NCI-H2081 (cell line): ENCODE data around the gene ALKBH2.

Experiments
- DNase-seq, 2 experiments: peaks; one replicate each; lab custom pipeline; 2025; lab: John Stamatoyannopoulos, UW

ALKBH2 gene

GRCh38 chr12:109113661-109114321 lies 20.5 kb upstream of the ALKBH2 start:
- no peak for DNase-seq

DNA sequence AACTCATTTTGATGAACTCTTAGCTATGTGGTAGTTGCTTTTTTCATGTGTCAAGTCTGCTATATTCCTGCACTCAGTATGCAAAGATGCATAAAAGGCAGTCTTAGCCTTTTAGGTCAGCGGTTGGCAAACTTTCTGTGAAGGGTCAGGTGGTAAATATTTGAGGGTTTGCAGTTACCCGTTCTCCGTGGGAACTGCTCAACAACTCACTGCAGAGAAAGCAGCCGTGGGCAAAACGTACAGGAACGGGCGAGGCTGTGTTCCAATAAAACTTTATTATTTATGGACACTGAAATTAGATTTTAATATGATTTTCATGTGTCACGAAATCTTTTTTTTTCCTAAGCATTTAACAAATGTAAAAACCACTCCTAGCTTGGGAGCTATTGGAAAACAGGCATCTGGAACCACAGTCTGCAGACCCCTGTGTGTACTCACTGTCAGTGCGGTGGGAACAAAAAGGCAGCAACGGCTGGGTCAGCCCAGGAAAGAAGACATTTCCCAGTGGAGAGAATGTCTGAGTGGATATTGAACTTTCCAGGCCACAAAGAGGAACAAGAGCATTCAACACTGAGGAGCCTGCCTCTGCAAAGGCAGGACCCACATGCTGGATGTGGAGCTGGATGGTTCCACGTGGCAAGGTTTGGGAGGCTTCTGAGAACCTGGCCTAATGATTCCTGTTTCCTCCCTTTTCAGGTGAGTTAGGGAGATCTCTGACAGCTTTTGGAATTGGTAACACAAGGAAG lies 19.6 kb upstream of the ALKBH2 start:
- DNase-seq = no peak

DNA sequence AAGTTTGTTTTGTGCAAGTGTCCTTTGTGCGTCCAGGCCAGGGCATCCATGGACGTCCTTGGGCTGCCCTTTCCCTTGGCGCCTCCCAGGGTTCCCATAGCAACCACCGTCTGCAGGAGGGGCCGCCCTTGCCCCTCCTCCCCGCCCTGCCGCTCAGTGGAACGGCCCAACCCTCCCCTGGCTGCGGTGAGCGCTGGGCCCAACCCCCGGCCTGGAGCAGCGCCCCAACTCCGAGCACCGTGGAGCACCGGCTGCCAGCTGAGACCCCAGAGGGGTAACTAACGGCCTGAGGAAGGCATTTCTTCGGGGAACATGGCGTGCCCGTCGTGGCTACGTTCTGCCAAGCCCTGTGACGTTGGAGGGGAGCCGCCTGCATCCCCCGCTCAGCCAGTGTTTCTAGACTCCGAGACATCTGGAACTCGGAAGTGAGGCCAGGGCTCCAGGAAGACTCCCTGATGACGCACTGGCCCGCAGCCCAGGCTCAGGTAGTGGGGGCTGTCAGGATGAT lies 17.8 kb upstream of the ALKBH2 start:
- no peak for DNase-seq

DNA sequence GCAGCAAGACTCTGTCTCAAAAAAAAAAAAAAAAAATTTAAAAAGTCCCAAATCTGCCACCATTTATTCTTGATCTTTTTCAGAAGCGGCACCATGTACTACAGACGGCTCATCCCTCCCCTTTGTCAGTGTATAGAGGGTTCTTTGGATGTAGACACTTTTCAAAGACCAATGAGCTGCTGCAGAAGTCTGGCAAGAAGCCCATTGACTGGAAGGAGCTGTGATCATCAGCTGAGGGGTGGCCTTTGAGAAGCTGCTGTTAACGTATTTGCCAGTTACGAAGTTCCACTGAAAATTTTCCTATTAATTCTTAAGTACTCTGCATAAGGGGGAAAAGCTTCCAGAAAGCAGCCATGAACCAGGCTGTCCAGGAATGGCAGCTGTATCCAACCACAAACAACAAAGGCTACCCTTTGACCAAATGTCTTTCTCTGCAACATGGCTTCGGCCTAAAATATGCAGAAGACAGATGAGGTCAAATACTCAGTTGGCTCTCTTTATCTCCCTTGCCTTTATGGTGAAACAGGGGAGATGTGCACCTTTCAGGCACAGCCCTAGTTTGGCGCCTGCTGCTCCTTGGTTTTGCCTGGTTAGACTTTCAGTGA lies 16.6 kb upstream of the ALKBH2 start:
- no peak for DNase-seq

DNA sequence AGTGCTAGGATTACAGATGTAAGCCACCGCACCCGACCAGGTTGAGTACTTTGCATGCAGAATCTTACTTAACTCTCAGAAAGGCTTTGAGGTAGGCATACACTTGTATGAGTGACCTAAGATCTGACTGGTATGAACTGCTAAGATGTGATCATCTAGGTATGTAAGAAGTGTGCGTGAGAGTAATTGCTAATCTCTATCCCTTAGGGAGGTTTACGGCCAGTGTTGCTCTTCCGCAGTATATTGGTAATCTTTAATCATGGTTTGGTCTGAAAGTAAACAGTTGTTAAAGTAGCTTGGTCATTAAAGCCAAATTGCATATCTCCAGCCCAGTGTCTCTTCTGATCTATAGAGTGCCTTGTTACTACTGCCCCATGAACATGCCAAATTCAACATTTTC lies 11.9 kb upstream of the ALKBH2 start:
- no peak for DNase-seq

DNA sequence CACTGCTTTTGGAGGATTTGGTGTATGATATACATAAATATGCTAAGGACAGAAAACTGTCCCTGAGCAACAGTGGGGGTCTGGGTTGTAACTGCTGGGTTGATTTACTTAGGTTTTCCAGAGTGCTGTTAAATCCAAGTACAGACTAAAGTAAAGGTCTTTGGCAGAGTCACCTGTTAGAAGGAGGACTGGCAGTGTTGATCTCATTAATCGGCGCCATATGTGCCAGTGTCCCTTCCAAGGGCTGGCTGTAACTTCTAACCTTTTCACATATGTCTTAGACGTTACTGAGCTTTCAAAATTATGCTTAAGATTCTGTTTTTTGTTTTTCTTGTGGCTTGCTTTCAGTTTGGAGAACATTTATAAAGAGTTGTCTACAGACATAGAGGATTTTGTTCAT lies 9.2 kb upstream of the ALKBH2 start:
- DNase-seq = no peak

- no peak for DNase-seq
These were observed 7.5 kb upstream of the ALKBH2 start for GRCh38 chr12:109100741-109101140.

GRCh38 chr12:109099431-109100020 lies 6.3 kb upstream of the ALKBH2 start:
- no peak for DNase-seq

DNA sequence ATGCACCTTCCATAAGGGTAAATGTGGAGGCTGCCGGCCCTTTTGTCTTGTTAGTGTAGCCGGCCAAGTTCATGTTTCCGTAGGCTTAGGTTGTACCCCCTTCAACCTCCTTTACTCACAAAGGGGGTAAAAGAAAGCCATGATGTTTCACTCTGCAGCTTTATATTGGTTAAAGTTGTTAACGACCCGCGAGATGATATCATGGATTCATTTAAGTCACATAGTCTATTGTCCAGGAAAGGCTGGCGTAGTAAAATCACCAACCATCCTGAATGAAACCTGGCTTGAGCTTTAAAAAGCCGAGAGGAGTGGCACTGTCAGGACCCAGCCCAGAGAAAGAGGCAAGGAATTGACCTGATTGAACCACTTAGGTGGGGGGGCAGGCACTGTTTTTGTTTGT lies 5.4 kb upstream of the ALKBH2 start:
- no peak for DNase-seq

- DNase-seq = peak in 1 of 2 experiments; percentile 46
These were observed 4.9 kb upstream of the ALKBH2 start for GRCh38 chr12:109098183-109098604.

DNA sequence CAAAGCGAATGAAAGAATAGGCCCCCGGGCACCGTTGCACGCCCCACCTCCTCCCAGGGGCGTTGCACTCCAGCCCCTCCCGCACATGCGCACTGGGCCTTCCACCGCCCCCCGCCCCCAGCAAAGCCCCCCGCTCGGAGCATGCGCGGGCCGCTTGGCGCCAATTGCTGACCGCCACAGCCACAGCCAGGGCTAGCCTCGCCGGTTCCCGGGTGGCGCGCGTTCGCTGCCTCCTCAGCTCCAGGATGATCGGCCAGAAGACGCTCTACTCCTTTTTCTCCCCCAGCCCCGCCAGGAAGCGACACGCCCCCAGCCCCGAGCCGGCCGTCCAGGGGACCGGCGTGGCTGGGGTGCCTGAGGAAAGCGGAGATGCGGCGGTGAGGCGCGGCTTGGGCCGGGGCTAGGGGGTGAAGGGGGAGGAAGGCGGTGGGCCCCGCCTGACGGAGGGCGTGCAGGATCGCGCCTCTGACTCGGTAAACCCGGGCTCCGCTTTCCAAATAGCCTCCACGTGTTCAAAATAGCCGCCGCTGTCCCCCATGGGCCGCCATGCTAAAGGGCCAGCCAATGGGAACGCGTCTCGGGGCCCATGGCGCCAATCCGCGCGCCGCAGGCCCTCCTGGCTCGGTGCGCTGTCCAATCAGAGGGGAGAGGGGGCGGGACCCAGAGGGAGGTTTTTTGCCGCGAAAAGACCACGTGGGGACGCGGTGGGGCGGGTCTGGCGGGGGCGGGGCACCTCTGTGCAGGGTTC lies 4.3 kb upstream of the ALKBH2 start, which contains the start of gene UNG:
Gene UNG, plus strand, starts transcription at position 163 of the 748 bp plus-strand sequence. Its CDS starts 83 bp downstream, at position 246.
- peak; percentile 94 to 95 for DNase-seq

GRCh38 chr12:109097140-109097434 lies 3.8 kb upstream of the ALKBH2 start:
- no peak for DNase-seq

- DNase-seq = peak in 1 of 2 experiments; percentile 14
These were observed 713 bp downstream of the ALKBH2 start for GRCh38 chr12:109092497-109093021.

GRCh38 chr12:109089683-109090082 lies 3.6 kb downstream of the ALKBH2 start:
- DNase-seq = no peak

- no peak for DNase-seq
These were observed 4.5 kb downstream of the ALKBH2 start for GRCh38 chr12:109088818-109089217.

- DNase-seq = no peak
These were observed 6.0 kb downstream of the ALKBH2 start for GRCh38 chr12:109087250-109087649.

GRCh38 chr12:109085590-109085989 lies 7.7 kb downstream of the ALKBH2 start:
- no peak for DNase-seq

DNA sequence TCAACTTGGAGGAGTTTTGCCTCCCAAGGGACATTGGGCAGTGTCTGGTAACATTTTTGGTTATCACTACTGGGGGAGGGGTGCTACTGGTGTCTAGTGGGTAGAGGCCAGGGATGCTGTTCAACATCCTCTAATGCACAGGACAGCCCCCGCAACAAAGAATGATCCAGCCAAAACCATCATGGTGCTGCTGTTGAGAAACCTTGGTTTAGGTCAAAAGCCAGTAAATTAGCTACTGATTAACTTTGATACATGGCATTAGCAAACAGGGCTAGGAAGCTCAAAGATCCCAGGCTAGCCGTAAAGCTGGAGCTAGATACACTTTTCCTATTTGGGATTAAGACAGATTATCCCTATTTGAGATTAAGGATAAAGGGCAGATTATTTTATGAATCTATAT lies 8.8 kb downstream of the ALKBH2 start:
- DNase-seq = no peak

DNA sequence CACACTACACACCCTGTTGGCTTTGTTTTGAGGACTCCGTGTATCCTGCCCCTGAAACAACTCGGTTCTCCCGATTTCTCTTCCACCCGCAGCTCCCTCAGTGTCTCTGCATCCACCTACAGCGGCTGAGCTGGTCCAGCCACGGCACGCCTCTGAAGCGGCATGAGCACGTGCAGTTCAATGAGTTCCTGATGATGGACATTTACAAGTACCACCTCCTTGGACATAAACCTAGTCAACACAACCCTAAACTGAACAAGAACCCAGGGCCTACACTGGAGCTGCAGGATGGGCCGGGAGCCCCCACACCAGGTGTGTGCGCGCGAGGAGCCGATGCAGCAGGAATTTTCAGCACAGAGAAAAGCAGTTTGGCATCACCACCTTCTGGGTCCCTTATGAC lies 10.5 kb downstream of the ALKBH2 start:
- no peak for DNase-seq

GRCh38 chr12:109074866-109075265 lies 18.4 kb downstream of the ALKBH2 start:
- DNase-seq = no peak
